ENCODE data around the gene DMRT1. TPM values are rescaled to one million over a fixed set of nuclear protein-coding genes. Genes with fewer than 3 reads are reported as not detected.

The DMRT1 gene
- total RNA-seq, 1 experiment from 2014 or later, result not detected

- Histone ChIP-seq H3K36me3 (ENCODE audit: control insufficient read depth, insufficient read depth, low read length) (no peaks in the 10 kb centered on the region), H3K27ac (ENCODE audit: low read length) (no peak overlapping the region), H3K4me3 (ENCODE audit: low read depth in 2 of 2, low read length in 2 of 2) (no peak overlapping the region), H3K4me1 (ENCODE audit: control insufficient read depth, insufficient read depth, low read length) (no peaks in the 10 kb centered on the region), H3K27me3 (ENCODE audit: control insufficient read depth, insufficient read depth, low read length) (no peaks in the 10 kb centered on the region), H3K9me3 (ENCODE audit: control insufficient read depth, insufficient read depth, low read depth, low read length) (no peaks in the 10 kb centered on the region)
- DNase-seq (ENCODE audit: low read depth, low spot score) (no peak), ATAC-seq (no peak)
- no TSS peak for BruUV-seq (replicated peaks)
- intact Hi-C loops (cut with micrococcal nuclease; ENCODE audit: unreplicated experiment), result loop anchor here (2.0 kb wide), 1 partner anchor 113 kb away; no protein-coding TSS in a partner anchor
- ChIA-PET POLR2A (no interaction called here), CTCF (no interaction called here)
- in situ Hi-C loops (cut with HindIII; ENCODE audit: low pct_unique_long_range_greater_than_20kb, low sequenced_read_pairs), result no loop called here
- TF ChIP-seq, protein P1, sequence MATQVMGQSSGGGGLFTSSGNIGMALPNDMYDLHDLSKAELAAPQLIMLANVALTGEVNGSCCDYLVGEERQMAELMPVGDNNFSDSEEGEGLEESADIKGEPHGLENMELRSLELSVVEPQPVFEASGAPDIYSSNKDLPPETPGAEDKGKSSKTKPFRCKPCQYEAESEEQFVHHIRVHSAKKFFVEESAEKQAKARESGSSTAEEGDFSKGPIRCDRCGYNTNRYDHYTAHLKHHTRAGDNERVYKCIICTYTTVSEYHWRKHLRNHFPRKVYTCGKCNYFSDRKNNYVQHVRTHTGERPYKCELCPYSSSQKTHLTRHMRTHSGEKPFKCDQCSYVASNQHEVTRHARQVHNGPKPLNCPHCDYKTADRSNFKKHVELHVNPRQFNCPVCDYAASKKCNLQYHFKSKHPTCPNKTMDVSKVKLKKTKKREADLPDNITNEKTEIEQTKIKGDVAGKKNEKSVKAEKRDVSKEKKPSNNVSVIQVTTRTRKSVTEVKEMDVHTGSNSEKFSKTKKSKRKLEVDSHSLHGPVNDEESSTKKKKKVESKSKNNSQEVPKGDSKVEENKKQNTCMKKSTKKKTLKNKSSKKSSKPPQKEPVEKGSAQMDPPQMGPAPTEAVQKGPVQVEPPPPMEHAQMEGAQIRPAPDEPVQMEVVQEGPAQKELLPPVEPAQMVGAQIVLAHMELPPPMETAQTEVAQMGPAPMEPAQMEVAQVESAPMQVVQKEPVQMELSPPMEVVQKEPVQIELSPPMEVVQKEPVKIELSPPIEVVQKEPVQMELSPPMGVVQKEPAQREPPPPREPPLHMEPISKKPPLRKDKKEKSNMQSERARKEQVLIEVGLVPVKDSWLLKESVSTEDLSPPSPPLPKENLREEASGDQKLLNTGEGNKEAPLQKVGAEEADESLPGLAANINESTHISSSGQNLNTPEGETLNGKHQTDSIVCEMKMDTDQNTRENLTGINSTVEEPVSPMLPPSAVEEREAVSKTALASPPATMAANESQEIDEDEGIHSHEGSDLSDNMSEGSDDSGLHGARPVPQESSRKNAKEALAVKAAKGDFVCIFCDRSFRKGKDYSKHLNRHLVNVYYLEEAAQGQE (IDR thresholded peaks at IDR 0.05; ENCODE audit: insufficient read depth in 1 of 2, low read depth in 2 of 2, low read length in 1 of 2), result no peak
- TF ChIP-seq, protein P2, sequence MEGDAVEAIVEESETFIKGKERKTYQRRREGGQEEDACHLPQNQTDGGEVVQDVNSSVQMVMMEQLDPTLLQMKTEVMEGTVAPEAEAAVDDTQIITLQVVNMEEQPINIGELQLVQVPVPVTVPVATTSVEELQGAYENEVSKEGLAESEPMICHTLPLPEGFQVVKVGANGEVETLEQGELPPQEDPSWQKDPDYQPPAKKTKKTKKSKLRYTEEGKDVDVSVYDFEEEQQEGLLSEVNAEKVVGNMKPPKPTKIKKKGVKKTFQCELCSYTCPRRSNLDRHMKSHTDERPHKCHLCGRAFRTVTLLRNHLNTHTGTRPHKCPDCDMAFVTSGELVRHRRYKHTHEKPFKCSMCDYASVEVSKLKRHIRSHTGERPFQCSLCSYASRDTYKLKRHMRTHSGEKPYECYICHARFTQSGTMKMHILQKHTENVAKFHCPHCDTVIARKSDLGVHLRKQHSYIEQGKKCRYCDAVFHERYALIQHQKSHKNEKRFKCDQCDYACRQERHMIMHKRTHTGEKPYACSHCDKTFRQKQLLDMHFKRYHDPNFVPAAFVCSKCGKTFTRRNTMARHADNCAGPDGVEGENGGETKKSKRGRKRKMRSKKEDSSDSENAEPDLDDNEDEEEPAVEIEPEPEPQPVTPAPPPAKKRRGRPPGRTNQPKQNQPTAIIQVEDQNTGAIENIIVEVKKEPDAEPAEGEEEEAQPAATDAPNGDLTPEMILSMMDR (IDR thresholded peaks at IDR 0.05), result no peak
- TF ChIP-seq TCF7L2 (IDR thresholded peaks at IDR 0.05; ENCODE audit: low read depth, low read length) (no peak), POLR2AphosphoS5 (IDR thresholded peaks at IDR 0.05; ENCODE audit: low read depth, low read length) (no peak), SIN3A (IDR thresholded peaks at IDR 0.05; ENCODE audit: borderline replicate concordance, insufficient read depth, low read depth, low read length) (no peak)
These were observed 165.8 kb downstream of the DMRT1 start for GRCh38 chr9:1007312-1007711.

DNA sequence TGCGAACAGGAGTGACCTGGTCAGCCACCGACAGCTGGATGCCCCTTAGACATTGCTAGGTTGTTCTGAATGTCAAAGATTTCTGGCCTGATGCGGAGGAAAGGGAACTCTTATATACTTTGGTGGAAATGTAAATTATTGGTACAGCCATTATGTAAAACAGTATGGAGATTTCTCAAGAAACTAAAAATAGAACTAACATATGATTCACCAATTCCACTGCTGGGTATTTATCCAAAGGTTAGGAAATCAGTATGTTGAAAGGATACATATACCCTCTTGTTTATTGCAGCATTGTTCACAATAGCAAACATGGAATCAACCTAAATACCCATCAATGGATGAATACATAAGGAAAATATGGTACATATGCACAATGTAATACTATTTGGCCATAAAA, 166.7 kb downstream of the DMRT1 start:
- CTCF ChIA-PET, result no interaction called here
- Histone ChIP-seq H3K36me3 (ENCODE audit: control insufficient read depth, insufficient read depth, low read length) (no peaks in the 10 kb centered on the region), H3K27ac (ENCODE audit: low read length) (no peak overlapping the region), H3K4me3 (ENCODE audit: low read depth in 2 of 2, low read length in 2 of 2) (no peak overlapping the region), H3K27me3 (ENCODE audit: control insufficient read depth, insufficient read depth, low read length) (no peaks in the 10 kb centered on the region), H3K9me3 (ENCODE audit: control insufficient read depth, insufficient read depth, low read depth, low read length) (no peaks in the 10 kb centered on the region), H3K4me1 (ENCODE audit: control insufficient read depth, insufficient read depth, low read length) (no peaks in the 10 kb centered on the region)
- ATAC-seq (no peak), DNase-seq (ENCODE audit: low read depth, low spot score) (no peak)
- BruUV-seq (replicated peaks), result no TSS peak
- in situ Hi-C loops (cut with HindIII; ENCODE audit: low pct_unique_long_range_greater_than_20kb, low sequenced_read_pairs), result no loop called here
- POLR2A ChIA-PET, result no interaction called here
- TF ChIP-seq, protein P1 (IDR thresholded peaks at IDR 0.05; ENCODE audit: insufficient read depth in 1 of 2, low read depth in 2 of 2, low read length in 1 of 2), result no peak
- TF ChIP-seq, protein P2 (IDR thresholded peaks at IDR 0.05), result no peak
- TF ChIP-seq TCF7L2 (IDR thresholded peaks at IDR 0.05; ENCODE audit: low read depth, low read length), result no peak
- TF ChIP-seq POLR2AphosphoS5 (IDR thresholded peaks at IDR 0.05; ENCODE audit: low read depth, low read length), result no peak
- no peak for TF ChIP-seq SIN3A (IDR thresholded peaks at IDR 0.05; ENCODE audit: borderline replicate concordance, insufficient read depth, low read depth, low read length)
- intact Hi-C loops (cut with micrococcal nuclease; ENCODE audit: unreplicated experiment), result no loop called here

All from Panc1 (cell line).